HL-60 (cell line): ENCODE measurements around the gene ELAVL1.

Experiments
- DNase-seq, 2 experiments: peaks; one replicate each; pipeline ENCODE4 v3.0.0-alpha.2; 2010 to 2020; ENCODE audit warnings: low read depth in 1 of 2, low spot score in 1 of 2
- H3K27ac ChIP-seq: fragments of 250-450 bp; sonication (Bioruptor Pico); replicated peaks from 2 replicates; pipeline ENCODE4 v1.5.1; 2020; ENCODE audit warnings: mild to moderate bottlenecking, moderate library complexity
- H3K27me3 ChIP-seq: fragments of 250-450 bp; sonication (Bioruptor Pico); 2 replicates; pipeline ENCODE4 v1.5.1; 2021; ENCODE audit warnings: mild to moderate bottlenecking, moderate library complexity; ENCODE audit not compliant: insufficient read depth, poor library complexity, severe bottlenecking
- H3K4me3 ChIP-seq: replicated peaks from 2 replicates; pipeline ENCODE4 v1.5.1; 2011; ENCODE audit warnings: mild to moderate bottlenecking, control low read depth, low read length; ENCODE audit not compliant: insufficient read depth
- CTCF ChIP-seq: IDR thresholded peaks from one replicate; pipeline ENCODE4 v1.5.1; 2011; ENCODE audit warnings: low read length, control low read depth, inconsistent platforms; ENCODE audit not compliant: insufficient read depth
- GABPA ChIP-seq: IDR thresholded peaks from 2 replicates; pipeline ENCODE4 v1.6.1; 2012; ENCODE audit warnings: low read depth
- POLR2AphosphoS5 ChIP-seq: IDR thresholded peaks from 2 replicates; pipeline ENCODE4 v1.6.1; 2012; ENCODE audit warnings: low read depth
- SPI1 ChIP-seq: IDR thresholded peaks from 2 replicates; pipeline ENCODE4 v1.6.1; 2012; ENCODE audit warnings: low read depth, mild to moderate bottlenecking, borderline replicate concordance
- TF ChIP-seq, protein P1 (sequence below): IDR thresholded peaks from 2 replicates; pipeline ENCODE4 v1.6.1; 2012; ENCODE audit warnings: low read depth; ENCODE audit not compliant: insufficient replicate concordance

ELAVL1 gene

DNA sequence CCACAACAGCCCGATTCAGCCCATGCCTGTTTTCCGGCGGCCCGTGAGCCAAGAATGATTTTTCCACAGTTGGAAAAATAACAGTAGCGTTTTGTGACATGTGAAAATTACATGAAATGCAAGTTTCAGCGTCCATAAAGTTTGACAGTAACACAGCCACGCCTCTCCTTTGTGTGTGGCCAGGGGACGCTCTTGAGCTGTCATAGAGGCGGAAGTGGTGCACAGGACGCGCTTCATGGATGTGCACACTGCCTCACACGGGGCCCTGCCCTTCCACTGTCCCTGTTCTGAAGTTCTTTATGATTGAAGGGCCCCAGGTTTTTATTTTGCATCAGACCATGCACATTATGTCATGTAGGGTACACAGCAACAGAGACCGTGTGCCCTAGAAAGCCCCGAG is 12.4 kb upstream of the ELAVL1 start:
- Histone ChIP-seq H3K27me3 (no peaks in the 10 kb centered on the region), H3K27ac (no peak overlapping the region), H3K4me3 (no peak overlapping the region)
- TF ChIP-seq CTCF (peak; percentile 61), SPI1 (peak; percentile 46; the same call in 1 of the 2 replicates)
- TF ChIP-seq, protein P1, sequence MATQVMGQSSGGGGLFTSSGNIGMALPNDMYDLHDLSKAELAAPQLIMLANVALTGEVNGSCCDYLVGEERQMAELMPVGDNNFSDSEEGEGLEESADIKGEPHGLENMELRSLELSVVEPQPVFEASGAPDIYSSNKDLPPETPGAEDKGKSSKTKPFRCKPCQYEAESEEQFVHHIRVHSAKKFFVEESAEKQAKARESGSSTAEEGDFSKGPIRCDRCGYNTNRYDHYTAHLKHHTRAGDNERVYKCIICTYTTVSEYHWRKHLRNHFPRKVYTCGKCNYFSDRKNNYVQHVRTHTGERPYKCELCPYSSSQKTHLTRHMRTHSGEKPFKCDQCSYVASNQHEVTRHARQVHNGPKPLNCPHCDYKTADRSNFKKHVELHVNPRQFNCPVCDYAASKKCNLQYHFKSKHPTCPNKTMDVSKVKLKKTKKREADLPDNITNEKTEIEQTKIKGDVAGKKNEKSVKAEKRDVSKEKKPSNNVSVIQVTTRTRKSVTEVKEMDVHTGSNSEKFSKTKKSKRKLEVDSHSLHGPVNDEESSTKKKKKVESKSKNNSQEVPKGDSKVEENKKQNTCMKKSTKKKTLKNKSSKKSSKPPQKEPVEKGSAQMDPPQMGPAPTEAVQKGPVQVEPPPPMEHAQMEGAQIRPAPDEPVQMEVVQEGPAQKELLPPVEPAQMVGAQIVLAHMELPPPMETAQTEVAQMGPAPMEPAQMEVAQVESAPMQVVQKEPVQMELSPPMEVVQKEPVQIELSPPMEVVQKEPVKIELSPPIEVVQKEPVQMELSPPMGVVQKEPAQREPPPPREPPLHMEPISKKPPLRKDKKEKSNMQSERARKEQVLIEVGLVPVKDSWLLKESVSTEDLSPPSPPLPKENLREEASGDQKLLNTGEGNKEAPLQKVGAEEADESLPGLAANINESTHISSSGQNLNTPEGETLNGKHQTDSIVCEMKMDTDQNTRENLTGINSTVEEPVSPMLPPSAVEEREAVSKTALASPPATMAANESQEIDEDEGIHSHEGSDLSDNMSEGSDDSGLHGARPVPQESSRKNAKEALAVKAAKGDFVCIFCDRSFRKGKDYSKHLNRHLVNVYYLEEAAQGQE, result no peak
- peak in 1 of 2 experiments; percentile 75 for DNase-seq

DNA sequence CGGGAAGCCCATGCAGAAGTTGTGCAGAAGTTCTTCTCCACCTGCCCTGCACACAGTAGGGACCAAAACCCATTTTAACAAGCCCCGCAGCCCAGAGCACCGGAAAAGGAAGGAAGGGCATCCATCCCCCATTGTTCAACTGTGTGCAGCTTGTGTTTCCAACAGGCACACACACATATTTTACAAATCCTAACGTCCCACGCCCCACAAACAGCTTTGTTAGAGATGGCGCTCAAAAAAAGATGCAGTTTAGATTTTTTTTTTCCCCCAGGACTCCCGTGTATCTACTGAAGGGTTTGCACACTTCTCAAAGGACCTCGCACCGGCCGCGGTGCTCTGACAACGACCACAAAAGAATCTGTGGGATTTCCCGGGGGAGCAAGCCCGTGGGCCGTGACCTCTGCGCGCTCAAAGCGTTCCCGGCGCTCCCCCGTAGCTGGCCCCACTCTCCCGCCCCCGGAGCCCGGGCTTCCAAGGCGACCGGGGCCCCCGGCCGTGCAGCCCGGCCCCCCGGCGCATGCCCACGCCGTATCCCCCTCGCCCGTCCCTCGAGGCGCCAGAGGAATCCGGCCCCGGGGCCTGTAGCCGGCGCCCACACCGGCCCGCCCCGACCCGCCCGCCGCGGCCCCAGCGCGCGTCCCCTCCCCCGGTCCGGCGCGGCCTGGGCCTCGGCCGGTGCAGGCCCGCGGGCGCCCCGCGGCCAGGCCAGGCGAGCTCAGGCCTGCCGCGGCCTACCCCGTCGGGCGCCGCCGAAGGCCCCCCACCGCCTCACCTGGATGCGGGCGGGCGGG is 523 bp downstream of the ELAVL1 start:
- peak; percentile 22 to 30 for DNase-seq
- H3K27me3 ChIP-seq, result no peaks in the 10 kb centered on the region
- peak overlapping the region; percentile 74 for H3K4me3 ChIP-seq
- TF ChIP-seq GABPA (no peak), CTCF (no peak), POLR2AphosphoS5 (no peak), SPI1 (no peak)
- TF ChIP-seq, protein P1, result no peak
- H3K27ac ChIP-seq, result peak overlapping the region; percentile 64

DNA sequence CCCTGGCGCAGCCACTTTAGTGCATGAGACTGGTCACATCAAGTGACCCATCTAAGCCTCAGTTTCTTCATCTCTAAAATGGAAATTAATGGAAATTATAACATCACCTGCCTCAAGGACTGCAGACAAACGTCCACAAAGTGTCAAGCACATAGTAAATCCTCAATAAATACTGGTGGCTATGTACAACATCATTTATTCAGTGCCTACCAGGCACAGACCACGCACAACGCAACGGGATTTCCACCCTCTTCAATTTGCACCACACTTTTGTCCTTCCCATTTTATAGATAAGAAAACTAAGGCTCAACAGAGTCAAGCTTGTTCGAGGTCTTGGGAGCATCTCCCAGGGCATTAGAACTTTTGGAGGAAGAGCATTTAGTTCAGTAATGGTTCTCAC is 1.4 kb downstream of the ELAVL1 start:
- peak overlapping the region; percentile 74 for H3K4me3 ChIP-seq
- H3K27ac ChIP-seq, result peak overlapping the region; percentile 64
- DNase-seq, result no peak
- TF ChIP-seq SPI1, result no peak
- TF ChIP-seq, protein P1, result no peak
- no peaks in the 10 kb centered on the region for H3K27me3 ChIP-seq
